Suprapubic skin (tissue), 3 donors: ENCODE measurements around the gene ANKRD18A.
"Not testable (repeated sequence)": the region's sequence is repeated elsewhere in the genome, so short reads cannot be mapped to it uniquely, and the experiment has no call there.

ENCODE experiments used
- EP300 ChIP-seq: sonication (generic); formaldehyde crosslinking; IDR thresholded peaks from one replicate; pipeline ENCODE4 v1.6.1; 2017; ENCODE audit warnings: antibody characterized with exemption
- TF ChIP-seq, protein P1 (sequence below), 2 donors: fragments of 200-600 bp in 1 of 2; fragments of 450-650 bp in 1 of 2; sonication (generic) in 1 of 2; IDR thresholded peaks; one replicate each; pipeline ENCODE4 v1.5.1; 2016 to 2019; ENCODE audit warnings: antibody characterized with exemption in 2 of 2, mild to moderate bottlenecking in 1 of 2, moderate library complexity in 1 of 2

DNA sequence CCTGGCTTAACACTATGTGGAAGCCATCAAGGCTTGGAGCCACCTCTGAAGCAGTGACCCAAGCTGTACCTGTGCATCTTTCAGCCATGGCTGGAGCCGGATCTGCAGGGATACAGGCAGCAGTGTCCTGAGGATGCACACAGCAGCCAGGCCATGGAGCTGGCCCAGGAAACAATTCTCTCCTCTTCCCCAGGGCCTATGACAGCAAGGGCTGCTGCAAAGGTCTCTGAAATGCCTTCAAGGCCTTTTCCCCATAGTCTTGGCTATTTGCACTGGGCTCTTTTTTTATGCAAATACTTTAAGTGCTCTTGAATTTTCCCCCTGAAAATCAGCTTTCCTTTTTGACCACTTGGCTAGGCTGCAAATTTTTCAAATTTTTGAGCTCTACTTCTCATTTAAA, 56.5 kb downstream of the ANKRD18A start:
- TF ChIP-seq, protein P1, sequence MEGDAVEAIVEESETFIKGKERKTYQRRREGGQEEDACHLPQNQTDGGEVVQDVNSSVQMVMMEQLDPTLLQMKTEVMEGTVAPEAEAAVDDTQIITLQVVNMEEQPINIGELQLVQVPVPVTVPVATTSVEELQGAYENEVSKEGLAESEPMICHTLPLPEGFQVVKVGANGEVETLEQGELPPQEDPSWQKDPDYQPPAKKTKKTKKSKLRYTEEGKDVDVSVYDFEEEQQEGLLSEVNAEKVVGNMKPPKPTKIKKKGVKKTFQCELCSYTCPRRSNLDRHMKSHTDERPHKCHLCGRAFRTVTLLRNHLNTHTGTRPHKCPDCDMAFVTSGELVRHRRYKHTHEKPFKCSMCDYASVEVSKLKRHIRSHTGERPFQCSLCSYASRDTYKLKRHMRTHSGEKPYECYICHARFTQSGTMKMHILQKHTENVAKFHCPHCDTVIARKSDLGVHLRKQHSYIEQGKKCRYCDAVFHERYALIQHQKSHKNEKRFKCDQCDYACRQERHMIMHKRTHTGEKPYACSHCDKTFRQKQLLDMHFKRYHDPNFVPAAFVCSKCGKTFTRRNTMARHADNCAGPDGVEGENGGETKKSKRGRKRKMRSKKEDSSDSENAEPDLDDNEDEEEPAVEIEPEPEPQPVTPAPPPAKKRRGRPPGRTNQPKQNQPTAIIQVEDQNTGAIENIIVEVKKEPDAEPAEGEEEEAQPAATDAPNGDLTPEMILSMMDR (IDR thresholded peaks at IDR 0.05) = not testable (repeated sequence)
- TF ChIP-seq EP300 = not testable (repeated sequence)
